GOT3 (cell line): ENCODE data around the gene TRAPPC5.

Experiments used
- DNase-seq: peaks from one replicate; lab custom pipeline; 2025; ENCODE audit warnings: mixed read lengths; lab: John Stamatoyannopoulos, UW

Gene TRAPPC5

DNA sequence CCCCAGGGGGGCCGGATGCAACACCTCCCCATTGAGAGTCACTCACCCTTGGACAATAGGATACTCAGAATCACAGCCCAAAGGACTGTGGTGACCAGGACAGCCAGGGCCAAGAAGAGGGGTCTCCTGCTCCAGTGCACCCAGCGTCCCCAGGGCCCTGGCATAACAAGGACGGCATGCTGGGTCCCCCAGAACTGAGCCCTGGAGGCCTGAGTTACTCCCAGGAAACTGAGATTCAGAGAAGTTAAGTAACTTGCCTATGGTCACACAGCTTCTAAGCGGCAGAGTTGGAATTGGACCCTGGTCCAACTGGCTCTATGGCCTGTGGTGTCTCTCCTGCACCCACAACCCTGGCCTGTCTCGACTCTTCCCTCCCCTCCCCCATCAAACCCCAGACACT lies 51.0 kb downstream of the TRAPPC5 start:
- no peak for DNase-seq

DNA sequence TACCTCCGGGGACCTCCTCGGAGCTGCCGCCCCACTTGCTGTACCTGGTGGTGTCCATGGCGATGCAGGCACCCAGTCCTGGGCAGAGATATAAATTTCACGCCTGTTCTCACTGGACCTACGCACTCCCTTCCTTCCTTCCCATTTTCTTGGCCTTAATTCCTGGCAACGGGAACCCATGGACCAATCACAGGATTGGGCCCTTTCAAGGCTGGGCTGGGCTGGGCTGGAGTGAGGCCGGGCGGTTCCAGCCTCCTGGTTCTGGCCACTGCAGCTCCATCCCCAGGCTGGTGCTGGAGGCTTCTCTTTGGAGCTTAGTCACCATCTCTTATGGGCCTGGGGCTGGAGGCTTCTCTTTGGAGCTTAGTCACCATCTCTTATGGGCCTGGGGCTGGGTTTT lies 51.4 kb downstream of the TRAPPC5 start, which contains the start of gene CLEC4G:
Gene CLEC4G, minus strand, starts transcription at position 66 of the 400 bp plus-strand sequence. Its CDS starts 8 bp downstream, at position 58.
- no peak for DNase-seq

DNA sequence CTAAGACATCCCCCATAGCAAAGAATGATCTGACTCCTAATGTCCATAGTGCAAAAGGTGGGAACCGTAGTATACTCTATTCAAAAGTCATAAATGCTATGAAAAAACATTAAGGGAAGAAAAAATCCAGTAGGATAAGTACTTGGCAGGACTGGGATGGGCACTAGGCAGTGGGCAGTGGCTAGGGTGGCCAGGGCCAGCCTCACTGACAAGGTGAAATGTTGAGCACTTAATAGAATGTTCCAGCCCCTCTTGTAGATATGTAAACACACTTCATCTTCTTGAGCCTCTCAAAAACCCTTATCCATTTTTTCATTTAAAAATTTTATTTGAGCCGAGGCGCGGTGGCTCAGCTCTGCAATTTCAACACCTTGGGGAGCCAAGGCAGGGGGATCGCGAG lies 52.7 kb downstream of the TRAPPC5 start:
- DNase-seq: no peak

DNA sequence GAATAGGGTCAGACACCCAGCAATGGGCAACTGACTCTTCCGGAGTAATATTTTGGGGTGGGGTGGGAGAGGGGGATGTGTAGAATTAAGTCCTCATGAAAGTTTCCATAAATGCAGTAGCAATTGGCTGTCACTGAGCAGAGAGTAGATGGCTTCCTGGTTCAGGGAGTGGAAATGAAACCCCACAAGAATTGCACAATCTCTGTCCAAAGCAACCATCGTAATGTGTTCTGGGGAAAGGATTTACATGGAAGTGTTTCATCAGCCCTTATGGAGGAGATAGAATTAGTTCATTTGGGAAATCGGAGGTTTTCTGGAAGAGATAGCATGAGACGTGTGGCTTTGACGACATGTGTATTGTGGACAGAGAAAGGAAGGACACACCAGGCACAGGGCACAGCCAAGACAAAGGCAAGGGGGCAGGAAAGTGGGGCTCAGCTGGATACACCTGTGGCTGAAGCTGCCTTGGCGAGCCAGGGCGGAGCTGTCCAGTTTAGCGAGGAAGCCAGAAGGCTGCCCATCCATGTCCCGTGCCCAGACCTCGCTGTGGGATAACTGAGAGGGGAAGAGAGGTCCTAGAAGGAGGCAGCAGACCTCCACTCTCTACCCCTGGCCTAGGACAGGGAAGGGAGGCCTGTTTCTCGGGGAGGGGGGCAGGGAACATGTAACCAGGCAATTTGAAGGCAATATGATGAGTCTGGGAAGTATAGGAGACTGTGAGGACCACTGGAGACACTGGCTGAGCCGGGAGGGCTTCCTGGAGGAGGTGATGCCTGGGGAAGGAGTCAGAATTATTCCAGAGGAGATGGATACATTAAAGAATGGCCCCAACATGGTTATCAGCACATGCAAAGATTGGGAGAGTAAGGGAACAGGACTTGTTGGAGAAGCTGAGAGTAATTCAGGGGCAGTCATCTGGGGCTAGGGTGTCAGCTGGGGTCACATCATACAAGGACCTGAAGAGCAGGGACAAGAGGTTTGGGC lies 53.9 kb downstream of the TRAPPC5 start:
- DNase-seq: no peak

DNA sequence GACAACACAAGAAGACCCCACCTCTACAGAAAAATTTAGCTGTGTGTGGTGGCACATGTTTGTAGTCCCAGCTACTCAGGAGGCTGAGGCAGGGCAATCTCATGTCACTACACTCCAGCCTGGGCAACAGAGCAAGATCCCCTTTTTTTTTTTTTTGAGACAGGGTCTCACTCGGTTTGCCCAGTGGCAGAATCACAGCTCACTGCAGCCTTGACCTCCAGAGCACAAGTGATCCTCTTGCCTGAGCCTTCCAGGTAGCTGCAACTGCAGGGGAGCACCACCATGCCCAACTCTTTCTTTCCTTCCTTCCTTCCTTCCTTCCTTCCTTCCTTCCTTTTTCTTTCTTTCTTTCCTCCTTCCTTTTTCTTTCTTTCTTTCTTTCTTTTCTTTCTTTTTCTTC lies 55.5 kb downstream of the TRAPPC5 start:
- DNase-seq: no peak

DNA sequence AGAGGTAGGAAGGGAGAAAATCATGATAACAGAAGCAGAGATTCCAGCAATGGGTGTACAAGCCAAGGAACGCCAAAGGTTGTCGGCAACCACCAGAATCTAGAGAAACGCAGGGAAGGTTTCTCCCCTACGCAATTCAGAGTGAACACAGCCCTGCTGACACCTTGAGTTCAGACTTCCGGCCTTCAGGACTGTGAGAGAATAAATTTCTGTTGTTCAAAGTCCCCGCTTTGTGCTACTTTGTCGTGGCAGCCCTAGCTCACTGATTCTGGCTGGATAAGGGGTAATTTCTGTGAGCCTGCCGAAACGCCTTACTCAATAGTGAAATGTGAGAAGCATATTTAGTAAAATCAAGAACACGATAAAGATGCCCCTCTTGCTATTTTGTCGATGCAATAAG lies 56.6 kb downstream of the TRAPPC5 start:
- no peak for DNase-seq
